HFF-Myc (cell line): ENCODE measurements around the gene FEZF1.

Experiments used
- DNase-seq: peaks from one replicate; pipeline ENCODE4 v3.0.0-alpha.2; 2011; ENCODE audit warnings: low read depth; ENCODE audit errors: extremely low read depth
- H3K4me3 ChIP-seq: replicated peaks from 2 replicates; pipeline ENCODE4 v1.5.1; 2011; ENCODE audit warnings: low read depth, mild to moderate bottlenecking, control low read depth, low read length
- TF ChIP-seq, protein P1 (sequence below): IDR thresholded peaks from 2 replicates; pipeline ENCODE4 v1.5.1; 2012; ENCODE audit warnings: mild to moderate bottlenecking, low read depth, low read length, control low read depth; ENCODE audit errors: missing control alignments

FEZF1 gene

DNA sequence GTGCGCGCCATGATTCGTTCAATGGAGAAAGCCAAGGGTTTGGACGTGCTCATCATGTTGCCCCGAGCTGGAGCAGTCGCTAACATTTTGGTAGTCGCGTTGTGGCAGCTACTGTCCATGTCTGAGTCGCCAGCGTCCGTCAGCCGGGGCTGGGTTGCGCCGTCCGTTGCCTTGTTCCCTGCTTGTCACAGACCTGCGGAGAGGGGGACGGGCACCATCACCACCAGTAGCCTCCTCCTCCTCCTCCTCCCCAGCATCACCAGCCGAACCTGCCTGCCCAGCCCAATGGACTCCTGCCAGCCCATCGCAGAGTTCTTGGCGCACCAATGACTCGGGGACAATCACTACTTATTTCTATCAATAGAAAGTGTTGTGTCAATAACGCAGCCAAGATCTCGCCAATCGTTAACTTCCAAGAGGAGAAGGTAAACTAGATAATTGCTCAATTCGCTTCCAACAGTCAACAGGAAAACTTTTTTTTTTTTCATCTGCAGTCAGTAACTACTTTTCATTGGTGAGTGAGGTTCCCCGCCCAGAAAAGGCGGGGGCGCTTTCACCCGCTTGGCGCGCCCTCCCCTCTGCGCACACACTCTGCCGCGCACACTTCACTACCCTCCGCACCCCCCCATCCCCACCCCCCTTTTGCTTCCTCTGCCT lies at the start of gene FEZF1:
TSS of gene FEZF1 (minus strand) at position 432 of the 657 bp plus-strand sequence. CDS start at position 119, 313 bp downstream.
- no peak for DNase-seq
- TF ChIP-seq, protein P1, sequence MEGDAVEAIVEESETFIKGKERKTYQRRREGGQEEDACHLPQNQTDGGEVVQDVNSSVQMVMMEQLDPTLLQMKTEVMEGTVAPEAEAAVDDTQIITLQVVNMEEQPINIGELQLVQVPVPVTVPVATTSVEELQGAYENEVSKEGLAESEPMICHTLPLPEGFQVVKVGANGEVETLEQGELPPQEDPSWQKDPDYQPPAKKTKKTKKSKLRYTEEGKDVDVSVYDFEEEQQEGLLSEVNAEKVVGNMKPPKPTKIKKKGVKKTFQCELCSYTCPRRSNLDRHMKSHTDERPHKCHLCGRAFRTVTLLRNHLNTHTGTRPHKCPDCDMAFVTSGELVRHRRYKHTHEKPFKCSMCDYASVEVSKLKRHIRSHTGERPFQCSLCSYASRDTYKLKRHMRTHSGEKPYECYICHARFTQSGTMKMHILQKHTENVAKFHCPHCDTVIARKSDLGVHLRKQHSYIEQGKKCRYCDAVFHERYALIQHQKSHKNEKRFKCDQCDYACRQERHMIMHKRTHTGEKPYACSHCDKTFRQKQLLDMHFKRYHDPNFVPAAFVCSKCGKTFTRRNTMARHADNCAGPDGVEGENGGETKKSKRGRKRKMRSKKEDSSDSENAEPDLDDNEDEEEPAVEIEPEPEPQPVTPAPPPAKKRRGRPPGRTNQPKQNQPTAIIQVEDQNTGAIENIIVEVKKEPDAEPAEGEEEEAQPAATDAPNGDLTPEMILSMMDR = no peak
- H3K4me3 ChIP-seq = no peak within 1 kb of the TSS

DNA sequence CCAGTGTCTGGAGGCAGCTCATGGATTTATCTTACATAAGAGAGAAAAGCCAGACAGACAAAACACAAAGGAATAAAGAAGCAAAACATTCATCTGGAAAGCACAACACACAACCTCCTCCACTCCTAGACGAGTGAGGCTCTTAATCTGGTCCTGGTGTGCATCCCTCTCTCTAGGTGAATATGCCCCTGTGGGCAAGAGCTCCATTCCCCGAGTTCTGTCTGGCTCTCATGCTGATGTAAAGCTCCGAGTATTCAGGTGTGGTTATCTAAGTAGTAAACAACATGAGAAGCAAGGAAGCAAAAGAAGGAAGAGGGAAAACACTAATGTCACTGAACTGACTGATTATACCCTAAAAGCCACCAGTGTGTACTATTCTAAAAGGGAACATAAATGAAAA lies 47.9 kb upstream of the FEZF1 start:
- no peak for DNase-seq
- no peak overlapping the region for H3K4me3 ChIP-seq
- TF ChIP-seq, protein P1 = no peak

DNA sequence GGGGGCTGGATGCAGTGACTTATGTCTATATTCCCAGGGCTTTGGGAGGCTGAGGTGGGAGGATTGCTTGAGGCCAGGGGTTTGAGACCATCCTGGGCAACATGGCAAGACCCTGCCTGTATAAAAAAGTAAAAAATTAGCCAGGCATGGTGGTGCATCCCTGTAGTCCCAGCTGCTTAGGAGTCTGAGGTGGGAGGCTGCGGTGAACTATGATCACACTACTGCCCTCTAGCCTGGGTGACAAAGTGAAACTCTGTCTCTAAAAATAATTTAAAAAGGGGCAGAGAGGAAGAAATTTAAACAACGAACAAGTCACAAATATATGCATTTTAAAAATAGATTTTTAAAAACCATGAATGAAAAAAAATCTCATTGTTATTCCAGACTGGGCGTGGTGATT lies 46.2 kb upstream of the FEZF1 start:
- no peak overlapping the region for H3K4me3 ChIP-seq
- TF ChIP-seq, protein P1 = no peak
- DNase-seq = no peak

DNA sequence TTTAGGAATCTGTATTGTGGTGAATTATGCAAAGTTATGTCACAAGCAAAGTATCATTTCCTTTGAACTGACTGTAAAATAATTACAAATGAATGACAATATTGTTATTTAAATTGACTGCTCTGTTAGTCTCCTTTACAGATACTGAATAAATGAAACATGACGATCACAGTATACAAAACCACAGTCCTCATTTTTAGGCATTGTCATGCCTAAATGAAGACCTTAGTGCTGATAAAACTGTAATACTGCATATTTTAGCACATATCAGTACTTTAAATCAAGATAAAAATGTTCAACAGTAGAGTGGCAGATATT lies 39.7 kb upstream of the FEZF1 start:
- H3K4me3 ChIP-seq = no peak overlapping the region
- DNase-seq = no peak
- TF ChIP-seq, protein P1 = no peak

DNA sequence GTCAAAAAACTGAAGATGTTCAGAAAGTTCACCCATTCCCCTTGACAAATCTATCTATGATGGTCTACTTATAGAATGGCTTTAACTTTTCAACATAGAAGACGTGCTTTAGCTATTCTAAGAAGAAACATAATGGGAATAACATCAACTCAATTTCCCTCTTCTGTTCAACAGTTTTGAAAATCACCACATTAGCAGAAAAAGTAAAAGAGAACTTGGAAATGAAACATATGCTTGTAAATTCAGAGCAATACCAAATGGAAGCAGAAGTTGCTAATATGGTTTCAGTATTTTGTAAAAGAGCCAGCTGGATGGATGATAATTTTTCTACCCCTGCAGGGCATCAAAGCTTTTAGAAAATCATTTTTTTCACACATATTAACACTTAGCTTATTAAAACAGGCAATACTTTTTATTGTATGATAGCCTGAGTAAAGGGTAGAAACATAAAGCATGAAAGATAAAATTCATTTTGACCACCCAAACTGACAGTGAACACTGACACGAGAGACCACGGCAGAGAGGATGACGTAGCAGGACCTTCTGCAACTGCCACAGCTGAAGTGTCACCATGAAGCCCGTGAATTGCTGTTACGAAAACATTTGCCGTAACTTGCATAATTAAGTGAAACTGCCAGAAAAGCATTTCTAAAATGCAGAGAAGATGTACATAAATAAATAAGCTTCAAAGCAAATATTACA lies 39.2 kb upstream of the FEZF1 start:
- no peak overlapping the region for H3K4me3 ChIP-seq
- TF ChIP-seq, protein P1 = no peak

DNA sequence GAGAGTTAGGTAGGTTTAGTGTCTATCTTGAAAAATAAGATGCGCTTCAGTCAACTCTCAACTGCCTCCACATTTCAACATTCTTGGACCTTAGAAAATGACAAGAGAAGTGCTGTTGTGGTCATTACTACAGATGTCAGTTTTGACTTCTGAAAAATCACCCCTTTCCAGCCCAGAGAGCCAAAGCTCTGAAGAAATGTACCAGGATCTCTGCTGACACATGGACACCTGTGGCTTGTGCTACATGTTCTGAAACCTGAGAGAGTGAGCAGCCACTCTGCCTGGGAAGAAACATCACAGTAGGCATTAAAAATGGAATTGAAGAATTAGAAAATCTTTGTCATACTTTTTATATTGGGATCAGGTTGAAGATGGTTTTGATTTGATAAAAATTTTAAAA lies 35.9 kb upstream of the FEZF1 start:
- DNase-seq = no peak
- TF ChIP-seq, protein P1 = no peak
- no peak overlapping the region for H3K4me3 ChIP-seq

More for the DNA sequence above, 39.2 kb upstream of the FEZF1 start:
- no peak for DNase-seq
